Activated gamma-delta T cell treated with Interleukin-2 at 50 U/mL for 16 hours (primary cell): Measurements from ENCODE around the gene ERBB3.

Source experiments
- DNase-seq: peaks from one replicate; pipeline ENCODE4 v3.0.0-alpha.2; 2020

Gene ERBB3

GRCh38 chr12:56080556-56081138 is 682 bp downstream of the ERBB3 start:
- no peak for DNase-seq

- DNase-seq = no peak
These were observed 1.7 kb downstream of the ERBB3 start for GRCh38 chr12:56081393-56082347.

DNA sequence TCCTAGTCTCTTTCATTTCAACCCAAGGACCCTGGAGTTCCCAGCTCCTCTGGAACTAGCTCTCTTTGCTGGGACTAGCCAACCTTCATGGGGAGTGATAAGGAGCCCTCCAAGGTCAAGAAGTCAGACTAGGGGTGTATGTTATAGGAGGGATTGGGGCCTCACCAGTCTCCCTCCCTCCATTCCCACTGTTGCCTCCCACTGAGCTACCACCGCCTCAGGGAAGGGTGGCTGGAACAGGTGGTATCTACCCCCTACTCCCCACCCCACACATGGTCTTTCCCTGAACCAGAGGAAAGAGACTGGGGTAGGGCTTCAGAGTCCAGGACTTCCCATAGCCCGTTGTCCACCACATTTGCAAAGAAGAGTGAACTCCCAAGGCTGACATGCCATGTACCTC is 2.4 kb downstream of the ERBB3 start:
- no peak for DNase-seq

- no peak for DNase-seq
These were observed 3.0 kb downstream of the ERBB3 start for GRCh38 chr12:56082967-56083366.

DNA sequence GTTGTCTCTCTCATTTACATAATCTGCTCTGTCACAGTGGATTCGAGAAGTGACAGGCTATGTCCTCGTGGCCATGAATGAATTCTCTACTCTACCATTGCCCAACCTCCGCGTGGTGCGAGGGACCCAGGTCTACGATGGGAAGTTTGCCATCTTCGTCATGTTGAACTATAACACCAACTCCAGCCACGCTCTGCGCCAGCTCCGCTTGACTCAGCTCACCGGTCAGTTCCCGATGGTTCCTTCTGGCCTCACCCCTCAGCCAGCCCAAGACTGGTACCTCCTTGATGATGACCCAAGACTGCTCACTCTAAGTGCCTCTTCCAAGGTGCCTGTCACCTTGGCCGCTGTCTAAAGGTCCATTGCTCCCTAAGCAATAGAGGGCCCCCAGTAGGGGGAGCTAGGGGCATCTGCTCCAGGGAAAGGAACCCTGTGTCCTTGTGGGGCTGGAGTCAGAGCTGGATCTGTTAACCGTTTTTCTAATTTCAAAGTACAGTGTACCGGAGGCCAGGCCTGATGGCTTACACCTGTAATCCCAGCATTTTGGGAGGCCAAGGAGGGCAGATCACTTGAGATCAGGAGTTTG is 5.1 kb downstream of the ERBB3 start:
- DNase-seq = peak; percentile 19

GRCh38 chr12:56086096-56086495 is 6.1 kb downstream of the ERBB3 start:
- no peak for DNase-seq

DNA sequence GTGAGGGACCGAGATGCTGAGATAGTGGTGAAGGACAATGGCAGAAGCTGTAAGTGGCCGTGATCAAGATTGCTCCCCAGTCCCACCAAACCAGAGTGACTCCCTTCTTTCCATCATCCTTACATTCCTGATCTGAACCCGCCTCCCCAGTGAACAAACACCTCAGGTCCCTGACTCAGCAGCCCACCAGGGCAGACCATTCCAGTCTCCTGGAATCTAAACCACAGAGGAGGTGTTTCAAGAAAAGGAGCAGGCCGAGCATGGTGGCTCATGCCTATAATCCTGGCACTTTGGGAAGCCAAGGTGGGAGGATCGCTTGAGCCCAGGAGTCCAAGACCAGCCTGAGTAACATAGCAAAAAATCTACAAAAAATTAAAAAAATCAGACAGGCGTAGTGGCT is 6.6 kb downstream of the ERBB3 start:
- DNase-seq = no peak

DNA sequence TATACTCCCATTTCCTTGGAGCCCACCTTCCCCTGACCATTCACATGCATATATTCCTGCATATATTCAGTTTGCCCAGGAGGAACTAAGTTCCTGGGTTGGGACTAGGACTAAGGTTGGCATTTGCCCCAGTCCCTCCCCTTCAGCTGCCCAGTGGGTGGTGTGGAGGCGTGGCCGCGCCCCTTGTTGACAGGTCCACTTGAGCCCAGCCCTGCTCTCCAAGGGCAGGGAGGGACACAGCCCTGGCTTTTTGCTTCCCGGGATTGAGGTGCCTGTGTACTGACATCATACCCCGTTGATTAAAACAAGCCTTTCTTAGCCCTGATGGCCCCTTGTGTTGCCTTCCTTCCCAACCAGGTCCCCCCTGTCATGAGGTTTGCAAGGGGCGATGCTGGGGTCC is 7.3 kb downstream of the ERBB3 start:
- DNase-seq = no peak

DNA sequence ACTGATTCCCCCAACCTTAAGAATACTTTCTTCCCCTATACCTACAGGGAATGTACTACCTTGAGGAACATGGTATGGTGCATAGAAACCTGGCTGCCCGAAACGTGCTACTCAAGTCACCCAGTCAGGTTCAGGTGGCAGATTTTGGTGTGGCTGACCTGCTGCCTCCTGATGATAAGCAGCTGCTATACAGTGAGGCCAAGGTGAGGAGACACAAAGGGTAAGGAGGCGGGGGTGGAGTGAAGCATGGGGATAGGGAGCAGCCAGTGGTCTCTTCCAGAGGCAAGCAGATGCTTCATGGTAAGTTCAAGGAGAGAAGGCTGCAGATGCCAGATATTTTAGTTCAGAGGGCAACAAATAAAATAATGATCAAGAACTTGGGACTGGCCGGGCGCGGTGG is 17.8 kb downstream of the ERBB3 start:
- DNase-seq = no peak

DNA sequence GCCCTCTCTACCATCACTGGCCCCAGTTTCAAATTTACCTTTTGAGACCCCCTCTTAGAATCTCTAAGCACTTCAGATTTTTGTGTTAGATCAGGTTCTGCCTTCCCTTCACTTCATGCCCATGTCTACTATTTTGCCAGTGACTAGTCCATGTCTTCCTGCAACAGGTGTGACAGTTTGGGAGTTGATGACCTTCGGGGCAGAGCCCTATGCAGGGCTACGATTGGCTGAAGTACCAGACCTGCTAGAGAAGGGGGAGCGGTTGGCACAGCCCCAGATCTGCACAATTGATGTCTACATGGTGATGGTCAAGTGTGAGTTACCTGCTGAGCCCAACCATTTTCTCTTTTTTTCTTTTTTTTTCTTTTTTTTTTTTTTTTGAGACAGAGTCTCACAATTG is 18.6 kb downstream of the ERBB3 start:
- no peak for DNase-seq

DNA sequence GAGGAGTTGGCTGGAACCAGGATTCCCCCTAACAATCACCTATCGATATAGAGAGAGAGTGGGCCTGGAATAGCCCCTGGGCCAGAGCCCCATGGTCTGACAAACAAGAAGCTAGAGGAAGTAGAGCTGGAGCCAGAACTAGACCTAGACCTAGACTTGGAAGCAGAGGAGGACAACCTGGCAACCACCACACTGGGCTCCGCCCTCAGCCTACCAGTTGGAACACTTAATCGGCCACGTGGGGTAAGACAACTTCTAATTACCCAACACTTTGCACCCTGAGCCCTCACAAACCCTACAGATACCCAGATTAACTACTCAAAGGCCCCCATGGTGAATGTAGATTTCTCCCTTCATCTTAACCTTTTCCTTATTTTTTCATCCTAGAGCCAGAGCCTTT is 19.8 kb downstream of the ERBB3 start:
- no peak for DNase-seq

DNA sequence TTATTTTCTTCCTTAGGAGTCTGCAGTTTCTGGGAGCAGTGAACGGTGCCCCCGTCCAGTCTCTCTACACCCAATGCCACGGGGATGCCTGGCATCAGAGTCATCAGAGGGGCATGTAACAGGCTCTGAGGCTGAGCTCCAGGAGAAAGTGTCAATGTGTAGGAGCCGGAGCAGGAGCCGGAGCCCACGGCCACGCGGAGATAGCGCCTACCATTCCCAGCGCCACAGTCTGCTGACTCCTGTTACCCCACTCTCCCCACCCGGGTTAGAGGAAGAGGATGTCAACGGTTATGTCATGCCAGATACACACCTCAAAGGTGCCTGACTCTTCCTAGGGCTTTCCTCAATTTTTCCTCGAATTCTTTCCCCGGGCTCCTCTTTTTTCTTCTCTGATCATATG is 21.1 kb downstream of the ERBB3 start:
- DNase-seq = no peak

DNA sequence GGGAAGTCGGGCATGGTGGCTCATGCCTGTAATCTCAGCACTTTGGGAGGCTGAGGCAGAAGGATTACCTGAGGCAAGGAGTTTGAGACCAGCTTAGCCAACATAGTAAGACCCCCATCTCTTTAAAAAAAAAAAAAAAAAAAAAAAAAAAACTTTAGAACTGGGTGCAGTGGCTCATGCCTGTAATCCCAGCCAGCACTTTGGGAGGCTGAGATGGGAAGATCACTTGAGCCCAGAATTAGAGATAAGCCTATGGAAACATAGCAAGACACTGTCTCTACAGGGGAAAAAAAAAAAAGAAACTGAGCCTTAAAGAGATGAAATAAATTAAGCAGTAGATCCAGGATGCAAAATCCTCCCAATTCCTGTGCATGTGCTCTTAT is 22.7 kb downstream of the ERBB3 start:
- no peak for DNase-seq

DNA sequence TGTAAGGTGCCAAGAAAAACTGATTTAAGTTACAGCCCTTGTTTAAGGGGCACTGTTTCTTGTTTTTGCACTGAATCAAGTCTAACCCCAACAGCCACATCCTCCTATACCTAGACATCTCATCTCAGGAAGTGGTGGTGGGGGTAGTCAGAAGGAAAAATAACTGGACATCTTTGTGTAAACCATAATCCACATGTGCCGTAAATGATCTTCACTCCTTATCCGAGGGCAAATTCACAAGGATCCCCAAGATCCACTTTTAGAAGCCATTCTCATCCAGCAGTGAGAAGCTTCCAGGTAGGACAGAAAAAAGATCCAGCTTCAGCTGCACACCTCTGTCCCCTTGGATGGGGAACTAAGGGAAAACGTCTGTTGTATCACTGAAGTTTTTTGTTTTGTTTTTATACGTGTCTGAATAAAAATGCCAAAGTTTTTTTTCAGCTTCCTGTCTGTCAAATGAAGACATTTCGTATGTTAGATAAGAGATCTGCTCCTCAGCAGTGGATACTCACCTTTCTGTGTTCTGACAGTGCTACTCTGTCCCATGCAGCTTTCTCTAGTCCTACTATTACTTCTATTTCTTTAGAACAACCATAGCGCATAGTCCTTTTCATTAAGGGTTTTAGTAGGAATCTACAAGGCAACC is 23.2 kb downstream of the ERBB3 start:
- DNase-seq = no peak

GRCh38 chr12:56103823-56104108 is 23.8 kb downstream of the ERBB3 start:
- DNase-seq = no peak

- DNase-seq = peak; percentile 98
These were observed 24.3 kb downstream of the ERBB3 start, which contains the start of gene PA2G4 for GRCh38 chr12:56104109-56104814. PA2G4 (plus strand) TSS chr12:56104559; CDS start chr12:56104738, 179 bp downstream.

GRCh38 chr12:56104815-56105608 is 25.0 kb downstream of the ERBB3 start:
- no peak for DNase-seq

- no peak for DNase-seq
These were observed 25.6 kb downstream of the ERBB3 start for GRCh38 chr12:56105609-56105902.

DNA sequence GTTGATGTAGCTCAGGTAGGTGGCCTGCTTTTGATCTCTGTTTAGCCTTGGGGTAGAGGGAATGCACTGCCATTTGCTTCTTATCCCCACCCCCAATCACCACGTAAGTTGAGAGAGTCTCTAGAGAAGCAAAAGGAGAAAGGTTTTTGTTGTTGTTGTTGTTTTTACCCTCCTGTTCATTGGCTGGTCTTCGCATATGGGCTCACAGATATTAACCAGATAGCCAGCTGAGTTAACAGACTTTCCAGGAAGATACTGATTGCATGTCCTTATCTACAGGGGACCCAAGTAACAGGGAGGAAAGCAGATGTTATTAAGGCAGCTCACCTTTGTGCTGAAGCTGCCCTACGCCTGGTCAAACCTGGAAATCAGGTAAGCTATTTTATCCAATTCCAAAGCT is 27.3 kb downstream of the ERBB3 start:
- no peak for DNase-seq

- no peak for DNase-seq
These were observed 30.6 kb downstream of the ERBB3 start for GRCh38 chr12:56110571-56110970.

- no peak for DNase-seq
These were observed 34.1 kb downstream of the ERBB3 start for GRCh38 chr12:56114084-56114483.

DNA sequence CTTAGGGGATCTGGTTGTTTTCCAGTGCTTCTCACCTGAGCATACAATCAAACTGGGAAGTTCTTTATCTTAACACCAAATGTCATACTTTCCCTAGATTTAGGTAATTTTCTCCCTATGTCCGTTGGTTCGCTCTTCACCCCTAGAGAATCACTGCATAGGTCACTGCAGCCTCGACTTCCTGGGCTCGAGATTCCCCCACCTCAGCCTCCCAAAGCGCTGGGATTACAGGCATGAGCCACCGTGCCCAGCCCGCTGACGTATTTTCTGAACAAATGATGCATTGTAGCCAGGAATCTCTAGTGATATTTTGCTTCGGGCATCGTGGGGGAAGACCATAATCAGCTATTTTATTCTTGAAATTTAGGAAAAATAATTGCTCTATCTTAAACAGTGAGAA is 35.4 kb downstream of the ERBB3 start:
- no peak for DNase-seq
